Muscle of arm (tissue), 12 donors: ENCODE data around the gene ANO6. TPM values are rescaled to one million over a fixed set of nuclear protein-coding genes. Genes with fewer than 3 reads are reported as not detected.
"Not testable (repeated sequence)": the region's sequence is repeated elsewhere in the genome, so short reads cannot be mapped to it uniquely, and the experiment has no call there.

Source experiments
- DNase-seq: peaks from one replicate; pipeline ENCODE4 v3.0.0-alpha.2; 2013
- polyA plus RNA-seq, 12 donors: library from polyadenylated mRNA; unstranded; fragments of 120-200 nt; gene quantifications; one replicate each; pipeline ENCODE4 v1.2.1, GENCODE V29; 2013; ENCODE audit not compliant: insufficient read length in 12 of 12

The ANO6 gene
- polyA plus RNA-seq, 12 donors, result 43.2 to 77.2 (median 70.1) TPM; not detected in 1

- no peak for DNase-seq
Observed at GRCh38 chr12:45302621-45303369, 86.9 kb downstream of the ANO6 start.

- no peak for DNase-seq
Observed at GRCh38 chr12:45303945-45304344, 88.0 kb downstream of the ANO6 start.

- DNase-seq, result no peak
Observed at GRCh38 chr12:45304514-45305178, 88.8 kb downstream of the ANO6 start.

GRCh38 chr12:45305907-45306306, 90.0 kb downstream of the ANO6 start:
- no peak for DNase-seq

- no peak for DNase-seq
Observed at GRCh38 chr12:45309836-45310626, 94.1 kb downstream of the ANO6 start.

GRCh38 chr12:45310627-45310968, 94.7 kb downstream of the ANO6 start:
- no peak for DNase-seq

- DNase-seq, result no peak
Observed at GRCh38 chr12:45312012-45312411, 96.1 kb downstream of the ANO6 start.

- no peak for DNase-seq
Observed at GRCh38 chr12:45314770-45315169, 98.9 kb downstream of the ANO6 start.

GRCh38 chr12:45315462-45315861, 99.6 kb downstream of the ANO6 start:
- DNase-seq, result no peak

GRCh38 chr12:45317261-45317660, 101.4 kb downstream of the ANO6 start:
- DNase-seq, result not testable (repeated sequence)

- DNase-seq, result no peak
Observed at GRCh38 chr12:45322810-45323209, 106.9 kb downstream of the ANO6 start.

GRCh38 chr12:45324391-45324790, 108.5 kb downstream of the ANO6 start:
- no peak for DNase-seq

- no peak for DNase-seq
Observed at GRCh38 chr12:45326358-45326975, 110.6 kb downstream of the ANO6 start.

GRCh38 chr12:45327823-45328383, 112.0 kb downstream of the ANO6 start:
- DNase-seq, result no peak

- DNase-seq, result no peak
Observed at GRCh38 chr12:45329238-45329637, 113.3 kb downstream of the ANO6 start.

GRCh38 chr12:45329702-45330101, 113.8 kb downstream of the ANO6 start:
- DNase-seq, result no peak

GRCh38 chr12:45331552-45331951, 115.7 kb downstream of the ANO6 start:
- DNase-seq, result no peak

GRCh38 chr12:45334396-45334795, 118.5 kb downstream of the ANO6 start:
- DNase-seq, result no peak

GRCh38 chr12:45336331-45336730, 120.4 kb downstream of the ANO6 start:
- DNase-seq, result no peak

GRCh38 chr12:45336762-45337596, 121.1 kb downstream of the ANO6 start:
- DNase-seq, result no peak

- no peak for DNase-seq
Observed at GRCh38 chr12:45337835-45338234, 121.9 kb downstream of the ANO6 start.
